RWPE2 (cell line): ENCODE measurements around the gene LPCAT1.

Source experiments
- ATAC-seq: fragments of 200-7000 bp; cut with Tn5 transposase; 3 replicates; pipeline ENCODE4 v1.9.1; 2021; ENCODE audit warnings: low read depth
- DNase-seq: peaks from one replicate; pipeline ENCODE4 v3.0.0-alpha.2; 2020; ENCODE audit warnings: low spot score
- H3K27ac ChIP-seq: fragments of 450-650 bp; 2 replicates; pipeline ENCODE4 v1.5.1; 2017; ENCODE audit warnings: mild to moderate bottlenecking; ENCODE audit not compliant: poor library complexity, severe bottlenecking
- H3K27me3 ChIP-seq: fragments of 250-450 bp; sonication (Bioruptor Pico); 2 replicates; pipeline ENCODE4 v1.5.1; 2021; ENCODE audit warnings: mild to moderate bottlenecking, moderate library complexity; ENCODE audit not compliant: insufficient read depth, poor library complexity, severe bottlenecking
- H3K36me3 ChIP-seq: fragments of 250-450 bp; sonication (Bioruptor Pico); 2 replicates; pipeline ENCODE4 v1.5.1; 2020; ENCODE audit warnings: low read depth, mild to moderate bottlenecking, moderate library complexity
- H3K4me1 ChIP-seq: fragments of 250-450 bp; sonication (Bioruptor Pico); 2 replicates; pipeline ENCODE4 v1.5.1; 2021; ENCODE audit warnings: mild to moderate bottlenecking, moderate library complexity; ENCODE audit not compliant: insufficient read depth, poor library complexity, severe bottlenecking
- H3K4me3 ChIP-seq: fragments of 250-450 bp; sonication (Bioruptor Pico); 2 replicates; pipeline ENCODE4 v1.5.1; 2021; ENCODE audit warnings: mild to moderate bottlenecking, moderate library complexity; ENCODE audit not compliant: severe bottlenecking
- H3K9me3 ChIP-seq: fragments of 250-450 bp; sonication (Bioruptor Pico); 2 replicates; pipeline ENCODE4 v1.5.1; 2021; ENCODE audit warnings: mild to moderate bottlenecking, moderate library complexity; ENCODE audit not compliant: severe bottlenecking
- TF ChIP-seq, protein P1 (sequence below): fragments of 450-650 bp; IDR thresholded peaks from one replicate; pipeline ENCODE4 v1.5.1; 2017; ENCODE audit warnings: mild to moderate bottlenecking, moderate library complexity; ENCODE audit not compliant: poor library complexity, severe bottlenecking

Gene LPCAT1

DNA sequence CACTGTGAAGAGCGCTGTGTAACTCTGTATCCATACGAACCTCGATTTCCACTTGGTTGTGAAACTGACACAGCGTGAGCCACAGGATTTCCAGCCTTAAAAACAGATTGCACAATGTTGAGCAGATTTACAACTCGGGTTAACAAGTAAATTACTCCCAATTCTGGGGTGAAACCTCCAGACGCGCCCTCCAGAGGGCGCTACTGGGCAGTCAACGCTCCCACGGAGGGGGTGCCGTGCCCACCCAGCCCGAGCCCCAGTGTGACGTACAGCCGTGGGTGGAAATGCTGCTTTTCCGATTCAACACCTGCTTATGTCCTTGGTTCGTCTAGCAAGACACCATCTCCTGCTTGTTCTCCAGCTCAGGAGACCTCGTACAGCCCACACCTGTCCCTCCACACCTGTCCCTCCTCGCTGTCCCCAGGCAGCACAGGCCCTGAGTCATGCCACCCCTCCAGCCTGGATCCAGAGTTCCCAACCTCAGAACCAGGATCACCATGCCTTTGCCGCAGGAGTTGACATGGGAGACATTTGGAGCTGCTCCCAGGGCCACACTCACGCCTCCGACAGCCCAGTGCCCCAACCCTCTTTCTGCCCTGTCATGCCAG, 44.1 kb downstream of the LPCAT1 start:
- no peaks in the 10 kb centered on the region for H3K27me3 ChIP-seq
- no peaks in the 10 kb centered on the region for H3K9me3 ChIP-seq
- no peak overlapping the region for H3K4me3 ChIP-seq
- peaks cover 69% of the 10 kb centered on the region for H3K36me3 ChIP-seq
- no peaks in the 10 kb centered on the region for H3K4me1 ChIP-seq
- DNase-seq (no peak), ATAC-seq (peak; percentile 19; the same call in 2 of the 3 replicates)
- H3K27ac ChIP-seq = no peak overlapping the region
- TF ChIP-seq, protein P1, sequence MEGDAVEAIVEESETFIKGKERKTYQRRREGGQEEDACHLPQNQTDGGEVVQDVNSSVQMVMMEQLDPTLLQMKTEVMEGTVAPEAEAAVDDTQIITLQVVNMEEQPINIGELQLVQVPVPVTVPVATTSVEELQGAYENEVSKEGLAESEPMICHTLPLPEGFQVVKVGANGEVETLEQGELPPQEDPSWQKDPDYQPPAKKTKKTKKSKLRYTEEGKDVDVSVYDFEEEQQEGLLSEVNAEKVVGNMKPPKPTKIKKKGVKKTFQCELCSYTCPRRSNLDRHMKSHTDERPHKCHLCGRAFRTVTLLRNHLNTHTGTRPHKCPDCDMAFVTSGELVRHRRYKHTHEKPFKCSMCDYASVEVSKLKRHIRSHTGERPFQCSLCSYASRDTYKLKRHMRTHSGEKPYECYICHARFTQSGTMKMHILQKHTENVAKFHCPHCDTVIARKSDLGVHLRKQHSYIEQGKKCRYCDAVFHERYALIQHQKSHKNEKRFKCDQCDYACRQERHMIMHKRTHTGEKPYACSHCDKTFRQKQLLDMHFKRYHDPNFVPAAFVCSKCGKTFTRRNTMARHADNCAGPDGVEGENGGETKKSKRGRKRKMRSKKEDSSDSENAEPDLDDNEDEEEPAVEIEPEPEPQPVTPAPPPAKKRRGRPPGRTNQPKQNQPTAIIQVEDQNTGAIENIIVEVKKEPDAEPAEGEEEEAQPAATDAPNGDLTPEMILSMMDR = peak; percentile 79

DNA sequence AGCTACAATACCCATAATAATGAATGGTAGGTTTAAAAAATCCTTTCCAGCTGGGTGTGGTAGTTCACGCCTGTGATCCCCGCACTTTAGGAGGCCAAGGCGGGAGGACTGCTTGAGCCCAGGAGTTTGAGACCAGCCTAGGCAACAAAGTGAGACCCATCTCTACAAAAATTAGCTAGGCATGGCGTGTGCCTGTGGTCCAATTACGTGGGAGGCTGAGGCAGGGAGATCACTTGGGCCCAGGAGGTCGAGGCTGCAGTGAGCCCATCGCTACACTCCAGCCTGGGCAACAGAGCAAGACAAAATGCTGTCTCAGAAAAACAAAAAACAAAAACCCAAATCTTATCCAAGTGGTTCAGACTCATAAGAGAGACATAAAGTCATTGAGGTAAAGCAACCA, 44.7 kb downstream of the LPCAT1 start:
- no peak for ATAC-seq
- Histone ChIP-seq H3K36me3 (peaks cover 72% of the 10 kb centered on the region), H3K4me1 (no peaks in the 10 kb centered on the region), H3K4me3 (no peak overlapping the region), H3K27ac (no peak overlapping the region), H3K27me3 (no peaks in the 10 kb centered on the region), H3K9me3 (no peaks in the 10 kb centered on the region)
- DNase-seq = no peak
- TF ChIP-seq, protein P1 = no peak

DNA sequence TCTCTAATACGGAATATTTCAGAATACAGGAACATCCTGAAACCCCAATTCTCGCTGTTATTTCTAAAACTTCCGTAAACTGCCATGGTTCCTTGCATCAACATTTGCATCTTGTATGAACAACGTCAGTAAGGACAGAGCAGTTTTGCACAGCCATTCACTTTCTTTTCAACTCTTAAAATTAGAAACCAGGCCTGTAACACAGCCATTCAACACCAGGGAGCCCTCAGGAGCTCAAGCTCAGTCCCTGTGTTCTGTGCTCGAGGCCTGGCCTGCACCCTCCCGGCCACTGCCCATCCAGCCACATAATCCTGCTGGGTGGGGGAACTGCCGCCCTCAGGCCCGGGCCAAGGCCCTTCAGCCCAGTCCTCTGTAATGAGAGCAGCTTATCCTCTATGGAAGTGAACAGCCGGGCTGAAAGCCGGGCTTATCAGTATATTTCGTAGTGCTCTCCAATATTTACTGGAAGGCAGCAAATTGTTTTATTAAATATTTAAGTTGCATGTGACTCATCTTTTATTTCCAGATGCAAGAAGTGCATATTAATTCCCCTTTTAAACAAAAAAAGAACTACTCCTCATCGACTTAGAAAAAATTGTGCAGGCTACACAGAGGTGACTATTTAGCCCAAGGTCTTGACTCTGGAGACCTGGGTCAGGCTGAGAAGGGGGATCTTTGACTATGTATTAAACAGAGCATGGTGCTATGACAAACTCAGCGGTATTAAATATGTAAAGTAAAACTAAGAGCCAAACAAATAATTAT, 45.3 kb downstream of the LPCAT1 start:
- H3K36me3 ChIP-seq = peaks cover 76% of the 10 kb centered on the region
- H3K27me3 ChIP-seq = no peaks in the 10 kb centered on the region

DNA sequence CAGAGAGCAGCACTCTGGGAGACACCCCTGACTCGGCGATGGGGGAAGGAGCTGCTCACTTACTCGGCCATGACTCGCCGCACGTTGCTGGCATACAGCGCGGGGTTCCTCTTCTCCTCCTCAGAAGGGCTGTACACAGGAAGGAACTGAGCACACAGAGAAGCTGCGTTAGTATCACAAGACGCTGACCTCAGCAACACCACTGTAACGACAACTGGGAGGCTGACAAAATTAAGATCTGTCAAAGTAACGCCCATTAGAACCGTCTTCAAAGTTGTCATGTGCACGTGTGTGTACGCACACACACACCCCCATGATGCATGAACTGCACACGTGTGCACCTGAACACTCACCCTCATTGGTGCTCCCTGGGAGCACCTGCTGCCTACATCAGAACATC, 46.4 kb downstream of the LPCAT1 start:
- Histone ChIP-seq H3K36me3 (peaks cover 79% of the 10 kb centered on the region), H3K27me3 (no peaks in the 10 kb centered on the region)
- TF ChIP-seq, protein P1 = no peak

More for the DNA sequence above, 45.3 kb downstream of the LPCAT1 start:
- Histone ChIP-seq H3K4me1 (no peaks in the 10 kb centered on the region), H3K4me3 (no peak overlapping the region), H3K27ac (no peak overlapping the region), H3K9me3 (no peaks in the 10 kb centered on the region)
- ATAC-seq (no peak), DNase-seq (no peak)
- TF ChIP-seq, protein P1 = no peak

DNA sequence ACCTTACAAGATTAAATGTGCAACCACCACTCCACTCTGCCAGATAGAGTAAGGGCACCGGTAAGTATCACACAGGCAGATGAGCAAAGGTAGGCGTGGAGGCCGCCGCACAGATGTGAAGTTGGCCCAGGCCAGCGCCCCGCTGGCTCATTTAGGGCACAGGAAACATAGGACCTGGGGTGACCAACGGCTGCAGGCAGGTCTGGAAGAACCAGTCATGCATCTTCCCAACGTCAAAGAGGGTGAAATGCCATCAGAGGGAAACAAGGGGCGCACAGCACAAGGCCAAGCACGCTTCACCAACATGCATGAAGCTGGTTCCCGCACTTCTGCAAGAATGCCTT, 46.8 kb downstream of the LPCAT1 start:
- TF ChIP-seq, protein P1 = no peak
- no peak overlapping the region for H3K27ac ChIP-seq
- H3K27me3 ChIP-seq = no peaks in the 10 kb centered on the region
- H3K4me1 ChIP-seq = no peaks in the 10 kb centered on the region
- peak; percentile 56 for DNase-seq
- no peak overlapping the region for H3K4me3 ChIP-seq
- H3K36me3 ChIP-seq = peaks cover 81% of the 10 kb centered on the region
- H3K9me3 ChIP-seq = no peaks in the 10 kb centered on the region
- ATAC-seq = no peak

More for the DNA sequence above, 46.4 kb downstream of the LPCAT1 start:
- ATAC-seq = no peak
- no peak for DNase-seq
- Histone ChIP-seq H3K4me1 (no peaks in the 10 kb centered on the region), H3K27ac (no peak overlapping the region), H3K9me3 (no peaks in the 10 kb centered on the region), H3K4me3 (no peak overlapping the region)
